RWPE1 (cell line): ENCODE measurements around the gene APLF.

Experiments
- CTCF ChIA-PET: fragments of 350-600 bp; sonication (Branson Sonifier 250); formaldehyde crosslinking; extraction: SDS; loops from one replicate; lab custom pipeline; 2021; lab: Yijun Ruan, JAX
- POLR2A ChIA-PET: fragments of 400-600 bp; formaldehyde crosslinking; extraction: SDS; loops from one replicate; lab custom pipeline; 2020; ENCODE audit warnings: antibody characterized with exemption; ENCODE audit not compliant: low non-redundant PET; lab: Yijun Ruan, JAX
- DNase-seq: peaks from one replicate; pipeline ENCODE4 v3.0.0; 2012; ENCODE audit warnings: low spot score
- H3K27ac ChIP-seq: fragments of 450-650 bp; 2 replicates; pipeline ENCODE4 v1.5.1; 2017
- TF ChIP-seq, protein P1 (sequence below): fragments of 450-650 bp; conservative IDR thresholded peaks from 2 replicates; pipeline ENCODE4 v1.5.1; 2017; ENCODE audit warnings: low read depth, mild to moderate bottlenecking

APLF gene

DNA sequence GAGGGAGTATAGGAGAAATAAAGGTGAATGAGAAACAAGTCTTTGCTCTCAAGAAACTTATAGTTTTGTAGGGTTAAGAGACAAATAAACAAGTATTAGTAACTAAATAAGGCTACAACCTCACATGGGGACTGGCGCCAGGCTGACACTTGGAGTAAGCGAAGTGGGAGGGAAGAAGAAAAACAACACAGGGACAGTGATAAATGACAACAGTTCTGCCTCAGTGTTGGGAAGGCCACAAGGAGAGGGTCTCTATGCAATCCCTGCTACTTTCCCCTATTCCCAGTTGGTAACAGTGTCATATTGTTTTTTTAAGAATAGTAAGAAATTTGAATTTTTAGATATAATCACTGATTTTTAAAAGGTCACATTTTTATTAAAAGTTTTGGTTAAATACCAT lies 4.0 kb downstream of the APLF start:
- TF ChIP-seq, protein P1, sequence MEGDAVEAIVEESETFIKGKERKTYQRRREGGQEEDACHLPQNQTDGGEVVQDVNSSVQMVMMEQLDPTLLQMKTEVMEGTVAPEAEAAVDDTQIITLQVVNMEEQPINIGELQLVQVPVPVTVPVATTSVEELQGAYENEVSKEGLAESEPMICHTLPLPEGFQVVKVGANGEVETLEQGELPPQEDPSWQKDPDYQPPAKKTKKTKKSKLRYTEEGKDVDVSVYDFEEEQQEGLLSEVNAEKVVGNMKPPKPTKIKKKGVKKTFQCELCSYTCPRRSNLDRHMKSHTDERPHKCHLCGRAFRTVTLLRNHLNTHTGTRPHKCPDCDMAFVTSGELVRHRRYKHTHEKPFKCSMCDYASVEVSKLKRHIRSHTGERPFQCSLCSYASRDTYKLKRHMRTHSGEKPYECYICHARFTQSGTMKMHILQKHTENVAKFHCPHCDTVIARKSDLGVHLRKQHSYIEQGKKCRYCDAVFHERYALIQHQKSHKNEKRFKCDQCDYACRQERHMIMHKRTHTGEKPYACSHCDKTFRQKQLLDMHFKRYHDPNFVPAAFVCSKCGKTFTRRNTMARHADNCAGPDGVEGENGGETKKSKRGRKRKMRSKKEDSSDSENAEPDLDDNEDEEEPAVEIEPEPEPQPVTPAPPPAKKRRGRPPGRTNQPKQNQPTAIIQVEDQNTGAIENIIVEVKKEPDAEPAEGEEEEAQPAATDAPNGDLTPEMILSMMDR, result no peak
- no peak for DNase-seq
- H3K27ac ChIP-seq, result no peak overlapping the region
- ChIA-PET CTCF (no interaction called here), POLR2A (no interaction called here)

DNA sequence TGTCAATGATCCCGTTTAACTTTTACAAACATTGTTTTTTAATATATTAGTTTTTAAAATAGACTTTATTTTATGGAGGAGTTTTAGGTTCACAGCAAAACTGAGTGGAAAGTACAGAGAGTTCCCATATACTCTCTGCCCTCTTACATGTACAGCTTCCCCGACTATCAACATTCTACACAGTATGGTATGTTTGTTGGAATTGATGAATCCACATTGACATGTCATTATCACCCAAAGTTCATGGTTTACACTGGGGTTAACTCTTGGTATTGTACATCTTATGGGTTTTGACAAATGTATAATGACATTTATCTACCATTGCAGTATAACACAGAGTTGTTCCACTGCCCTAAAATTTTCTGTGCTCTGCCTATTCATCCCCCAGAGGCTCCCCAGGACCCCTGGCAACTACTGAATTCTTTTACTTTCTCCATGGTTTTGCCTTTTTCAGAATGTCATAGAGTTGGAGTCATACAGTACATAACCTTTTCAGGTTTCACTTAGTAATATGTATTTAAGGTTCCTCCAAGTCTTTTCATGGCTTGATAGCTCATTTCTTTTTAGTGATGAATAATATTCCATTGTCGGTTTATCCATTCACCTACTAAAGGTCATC lies 5.5 kb downstream of the APLF start:
- TF ChIP-seq, protein P1, result no peak
- no peak for DNase-seq
- ChIA-PET POLR2A (no interaction called here), CTCF (interaction anchor here (0.8 kb wide), 1 partner anchor 15 kb away, joined by 3 read pairs; no protein-coding TSS in a partner anchor)
- H3K27ac ChIP-seq, result no peak overlapping the region

DNA sequence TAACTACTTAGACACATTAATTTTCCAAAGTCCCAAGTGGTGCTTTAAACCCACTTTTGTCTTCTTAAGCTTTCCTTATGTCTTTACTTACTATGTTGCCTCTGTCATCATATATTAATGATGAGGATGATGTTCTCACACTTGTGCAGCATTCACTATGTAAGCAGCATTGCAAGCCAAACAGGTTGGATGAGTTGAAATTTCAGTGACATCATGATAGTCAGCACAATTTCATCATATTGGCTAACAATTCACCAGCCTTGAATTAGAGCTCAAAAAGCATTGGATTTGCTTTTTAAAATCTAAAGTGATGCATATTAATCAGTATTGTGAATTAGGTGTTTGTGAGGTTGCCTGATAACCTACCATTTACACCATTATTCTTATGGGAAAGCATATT lies 7.7 kb downstream of the APLF start:
- no peak for DNase-seq
- H3K27ac ChIP-seq, result no peak overlapping the region
- ChIA-PET CTCF (interaction anchor here (0.9 kb wide), 1 partner anchor 9 kb away, joined by 3 read pairs; the partner anchor contains the start of gene FBXO48), POLR2A (no interaction called here)
- TF ChIP-seq, protein P1, result no peak

DNA sequence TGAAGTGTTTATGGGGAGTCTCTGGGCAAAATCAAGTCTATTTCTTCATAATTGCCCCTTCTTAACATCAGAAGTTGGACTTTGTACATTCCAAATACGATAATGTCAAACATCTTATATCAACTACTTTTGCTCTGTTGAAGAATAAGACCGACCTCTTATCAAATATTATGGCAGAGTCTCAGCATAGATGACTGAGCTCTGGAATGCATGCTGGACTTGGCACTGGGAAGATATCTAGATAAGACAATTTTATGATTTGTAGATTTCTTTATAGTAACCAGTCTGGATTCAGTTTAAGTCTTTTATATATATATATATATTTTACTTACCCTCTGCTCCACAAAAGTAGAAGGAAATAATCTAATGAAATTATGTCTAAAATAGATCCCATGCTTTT lies 8.2 kb downstream of the APLF start:
- CTCF ChIA-PET, result no interaction called here

DNA sequence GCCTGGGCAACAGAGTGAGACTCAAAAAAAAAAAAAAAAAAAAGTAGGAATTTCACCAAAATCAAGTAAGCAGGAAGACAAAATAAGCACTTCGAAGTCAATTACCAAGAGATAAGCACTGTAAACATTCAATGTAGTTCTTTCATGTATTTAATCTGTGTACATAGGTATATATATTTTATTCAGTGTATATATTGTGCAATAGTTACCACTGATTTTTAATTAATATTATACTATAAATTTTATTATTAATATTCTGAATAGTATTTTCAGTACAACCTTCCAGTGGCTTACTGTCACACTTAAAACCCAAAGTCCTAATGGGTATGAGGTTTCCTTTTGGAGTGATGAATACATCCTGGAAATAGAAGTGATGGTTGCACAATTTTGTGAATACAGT lies 9.1 kb downstream of the APLF start:
- ChIA-PET CTCF (interaction anchor here (0.6 kb wide), 1 partner anchor 12 kb away, joined by 3 read pairs; no protein-coding TSS in a partner anchor), POLR2A (no interaction called here)
- no peak overlapping the region for H3K27ac ChIP-seq
- TF ChIP-seq, protein P1, result no peak
- DNase-seq, result no peak

More for the DNA sequence above, 8.2 kb downstream of the APLF start:
- POLR2A ChIA-PET, result no interaction called here
- no peak for DNase-seq
- H3K27ac ChIP-seq, result no peak overlapping the region
- TF ChIP-seq, protein P1, result no peak

DNA sequence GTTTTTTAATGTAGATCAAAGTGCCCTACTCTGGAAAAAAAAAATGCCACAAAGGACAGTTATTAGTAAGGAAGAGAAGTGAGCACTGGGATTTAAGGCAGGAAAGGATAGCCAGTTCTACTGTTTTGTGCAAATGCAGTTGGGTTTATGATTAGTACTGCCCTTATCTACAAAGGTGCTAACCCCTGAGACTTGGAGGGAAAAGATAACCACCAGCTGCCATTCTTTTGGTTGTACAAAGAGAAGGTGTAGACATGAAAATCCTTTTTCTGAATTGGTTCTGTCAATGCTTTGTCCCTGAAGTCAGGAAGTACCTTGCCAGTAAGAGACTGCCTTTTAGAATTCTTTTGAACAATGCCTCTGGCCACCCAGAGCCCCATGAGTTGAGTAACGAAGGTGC lies 11.3 kb downstream of the APLF start:
- no peak overlapping the region for H3K27ac ChIP-seq
- POLR2A ChIA-PET, result no interaction called here
- CTCF ChIA-PET, result interaction anchor here (1.2 kb wide), 1 partner anchor 9 kb away, joined by 9 read pairs; no protein-coding TSS in a partner anchor
- DNase-seq, result no peak
- TF ChIP-seq, protein P1, result no peak
